ENCODE data around the gene FBXL5. TPM values are rescaled to one million over a fixed set of nuclear protein-coding genes. Genes with fewer than 3 reads are reported as not detected.

The FBXL5 gene
- total and polyA plus RNA-seq, 9 of the 15 experiments (the other 6 are each of a cell fraction or from before 2014, with no cell fraction given), result 6.0 to 35.2 (median 22.1) TPM

- TF ChIP-seq CREB5 (CRISPR knock-in tag; IDR thresholded peaks at IDR 0.05), result no peak
- TF ChIP-seq MAX (CRISPR knock-in tag; IDR thresholded peaks at IDR 0.05), result no peak
- no peak for TF ChIP-seq ZBTB9 (CRISPR knock-in tag; IDR thresholded peaks at IDR 0.05)
- no peak for TF ChIP-seq FOXK1 (CRISPR knock-in tag; IDR thresholded peaks at IDR 0.05; ENCODE audit: borderline replicate concordance)
Observed at GRCh38 chr4:15667006-15667405, 11.8 kb upstream of the FBXL5 start (continued).

- 82% methylated on average over 3 of the region's 3 CpGs for whole genome bisulfite sequencing (ENCODE audit: insufficient coverage, low coverage, missing lambda C conversion rate)
- ChIA-PET CTCF (ENCODE audit: low intra/inter-chr PET ratio) (no interaction called here), POLR2A (no interaction called here)
- Histone ChIP-seq H3K4me2 (ENCODE audit: insufficient read depth, low read length) (no peak overlapping the region), H3K9me1 (ENCODE audit: control insufficient read depth, insufficient read depth, low read length) (no peaks in the 10 kb centered on the region), H3K9me3 (replicated peaks; ENCODE audit: control insufficient read depth, insufficient read depth, low read depth, low read length) (no peaks in the 10 kb centered on the region), H2AFZ (ENCODE audit: low read depth, low read length) (no peak overlapping the region), H4K20me1 (replicated peaks; ENCODE audit: control insufficient read depth, insufficient read depth, low read length) (no peaks in the 10 kb centered on the region), H3K36me3 (ENCODE audit: control insufficient read depth, insufficient read depth, low read length) (peaks cover 12% of the 10 kb centered on the region; the same call in 1 of the 3 replicates), H3K27ac (ENCODE audit: extremely low read depth, low read depth, low read length) (no peak overlapping the region), H3K27me3 (ENCODE audit: control insufficient read depth in 2 of 2, insufficient read depth in 2 of 2, low read length in 2 of 2) (no peaks in the 10 kb centered on the region), H3K9ac (ENCODE audit: insufficient read depth in 1 of 2, low read depth in 2 of 2, low read length in 2 of 2) (no peak overlapping the region), H3K4me1 (replicated peaks in 1 of 2; ENCODE audit: control insufficient read depth in 2 of 2, insufficient read depth in 2 of 2, low read length in 2 of 2) (no peaks in the 10 kb centered on the region), H3K4me3 (no peak overlapping the region), H3K79me2 (ENCODE audit: control insufficient read depth, insufficient read depth, low read length) (no peaks in the 10 kb centered on the region)
- no TSS peak for BruUV-seq (replicated peaks)
- DNase-seq (ENCODE audit: extremely low read depth in 1 of 4, low spot score in 3 of 4) (no peak), ATAC-seq (no peak), FAIRE-seq (no peak)
- intact Hi-C loops (cut with micrococcal nuclease), result no loop called here
- in situ Hi-C loops (cut with MboI), result loop anchor here (25.0 kb wide), 1 partner anchor 654 kb away; the partner anchor contains the start of gene CPEB2
- TF ChIP-seq ZBTB40 (IDR thresholded peaks at IDR 0.05) (no peak), ZBTB40 (CRISPR knock-in tag; IDR thresholded peaks at IDR 0.05) (no peak)
Observed at GRCh38 chr4:15665753-15666365, 10.7 kb upstream of the FBXL5 start.
